Prostate gland (tissue), 2 donors: ENCODE results near the gene COX19. TPM values are rescaled to one million over a fixed set of nuclear protein-coding genes. Genes with fewer than 3 reads are reported as not detected.
A peak's percentile ranks its signal among the peaks of the same experiment; 100 is the strongest.

Source experiments
- DNase-seq: peaks from one replicate; pipeline ENCODE4 v3.0.0-alpha.2; 2019; ENCODE audit warnings: low spot score
- H3K27ac ChIP-seq, 2 donors: fragments of 200-600 bp; sonication (generic); 2 replicates each; pipeline ENCODE4 v1.5.1; 2017 to 2019
- H3K27me3 ChIP-seq: fragments of 200-600 bp; sonication (generic); replicated peaks from 2 replicates; pipeline ENCODE4 v1.5.1; 2019; ENCODE audit not compliant: insufficient read depth
- H3K36me3 ChIP-seq, 2 donors: fragments of 200-600 bp; sonication (generic); 1 replicate in 1 of 2; 2 replicates in 1 of 2; pipeline versions ENCODE4 v1.5.1 to v1.8.1; 2017 to 2019
- H3K4me1 ChIP-seq: fragments of 200-600 bp; sonication (generic); replicated peaks from 2 replicates; pipeline ENCODE4 v1.5.1; 2019
- H3K4me3 ChIP-seq, 2 donors: fragments of 200-600 bp; sonication (generic); 2 replicates each; pipeline ENCODE4 v1.5.1; 2017 to 2019
- H3K9me3 ChIP-seq: fragments of 200-600 bp; sonication (generic); 2 replicates; pipeline ENCODE4 v1.5.1; 2017
- POLR2A ChIP-seq: fragments of 450-650 bp; IDR thresholded peaks from one replicate; pipeline ENCODE4 v1.6.1; 2016; ENCODE audit warnings: antibody characterized with exemption, mild to moderate bottlenecking
- POLR2AphosphoS5 ChIP-seq: sonication (generic); formaldehyde crosslinking; IDR thresholded peaks from one replicate; pipeline ENCODE4 v1.6.1; 2017; ENCODE audit warnings: antibody characterized with exemption
- WGBS: methylation state at CpG from one replicate; pipeline ENCODE4 v1.1.5; 2018; 5-methylcytosine and 5-hydroxymethylcytosine counted together
- intact Hi-C: fragments of 100-400 bp; cut with DNase I; formaldehyde crosslinking; loops from one replicate; pipeline ENCODE4 v1.14.2; 2022
- total RNA-seq, 2 donors: library from RNA; depleted of rRNA; stranded (reverse); fragments of >200 nt; gene quantifications; one replicate each; pipeline ENCODE4 v1.1.0, GENCODE V29; 2016
- TF ChIP-seq, protein P1 (sequence below), 4 experiments: fragments of 200-600 bp in 2 of 4; fragments of 450-650 bp in 2 of 4; sonication (generic) in 2 of 4; IDR thresholded peaks; 1 replicate in 3 of 4; 2 replicates in 1 of 4; pipeline ENCODE4 v1.5.1; 2016 to 2019; ENCODE audit warnings: antibody characterized with exemption in 4 of 4, mild to moderate bottlenecking in 2 of 4, moderate library complexity in 2 of 4

COX19 gene
- total RNA-seq, 2 donors from 2014 or later = 11.3 to 17.0 TPM

GRCh38 chr7:984361-985126 is 9.2 kb upstream of the COX19 start:
- H3K36me3 ChIP-seq = no peaks in the 10 kb centered on the region
- H3K27me3 ChIP-seq = no peaks in the 10 kb centered on the region
- no peak for DNase-seq
- no peaks in the 10 kb centered on the region for H3K9me3 ChIP-seq
- intact Hi-C loops = no loop called here
- H3K27ac ChIP-seq = no peak overlapping the region
- no peak overlapping the region for H3K4me3 ChIP-seq
- peaks cover 9% of the 10 kb centered on the region for H3K4me1 ChIP-seq
- 87% methylated on average over 39 of the region's 39 CpGs for WGBS
- TF ChIP-seq, protein P1, sequence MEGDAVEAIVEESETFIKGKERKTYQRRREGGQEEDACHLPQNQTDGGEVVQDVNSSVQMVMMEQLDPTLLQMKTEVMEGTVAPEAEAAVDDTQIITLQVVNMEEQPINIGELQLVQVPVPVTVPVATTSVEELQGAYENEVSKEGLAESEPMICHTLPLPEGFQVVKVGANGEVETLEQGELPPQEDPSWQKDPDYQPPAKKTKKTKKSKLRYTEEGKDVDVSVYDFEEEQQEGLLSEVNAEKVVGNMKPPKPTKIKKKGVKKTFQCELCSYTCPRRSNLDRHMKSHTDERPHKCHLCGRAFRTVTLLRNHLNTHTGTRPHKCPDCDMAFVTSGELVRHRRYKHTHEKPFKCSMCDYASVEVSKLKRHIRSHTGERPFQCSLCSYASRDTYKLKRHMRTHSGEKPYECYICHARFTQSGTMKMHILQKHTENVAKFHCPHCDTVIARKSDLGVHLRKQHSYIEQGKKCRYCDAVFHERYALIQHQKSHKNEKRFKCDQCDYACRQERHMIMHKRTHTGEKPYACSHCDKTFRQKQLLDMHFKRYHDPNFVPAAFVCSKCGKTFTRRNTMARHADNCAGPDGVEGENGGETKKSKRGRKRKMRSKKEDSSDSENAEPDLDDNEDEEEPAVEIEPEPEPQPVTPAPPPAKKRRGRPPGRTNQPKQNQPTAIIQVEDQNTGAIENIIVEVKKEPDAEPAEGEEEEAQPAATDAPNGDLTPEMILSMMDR (IDR thresholded peaks at IDR 0.05) = no peak
- TF ChIP-seq POLR2A (no peak), POLR2AphosphoS5 (no peak)

DNA sequence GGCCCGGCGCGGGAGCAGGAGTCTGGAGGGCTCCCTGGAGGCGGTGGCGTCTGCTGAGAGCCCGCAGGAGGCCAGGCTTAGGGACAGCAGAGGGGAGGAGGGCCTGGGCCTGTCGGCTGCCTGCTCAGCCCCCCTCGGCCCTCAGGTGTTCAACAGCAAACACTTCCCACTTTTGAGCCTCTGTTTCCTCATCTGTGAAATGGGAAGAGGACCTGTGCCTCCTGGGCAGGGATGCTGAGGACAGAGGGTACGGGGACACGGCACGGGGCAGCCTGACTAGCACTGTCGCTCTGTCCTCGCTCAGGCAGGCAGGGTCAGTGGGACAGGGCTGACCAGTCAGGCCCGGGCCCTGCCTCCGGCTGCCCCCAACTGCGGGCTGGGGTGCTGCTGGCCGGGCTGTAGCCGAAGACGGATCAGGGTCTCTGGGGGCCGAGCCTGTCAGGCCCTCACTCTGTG is 8.3 kb upstream of the COX19 start:
- no peak overlapping the region for H3K27ac ChIP-seq
- no peaks in the 10 kb centered on the region for H3K36me3 ChIP-seq
- intact Hi-C loops = no loop called here
- H3K4me3 ChIP-seq = no peak overlapping the region
- no peaks in the 10 kb centered on the region for H3K9me3 ChIP-seq
- DNase-seq = no peak
- 84% methylated on average over 20 of the region's 20 CpGs for WGBS
- no peak for TF ChIP-seq POLR2AphosphoS5
- TF ChIP-seq, protein P1 (IDR thresholded peaks at IDR 0.05) = no peak
- TF ChIP-seq POLR2A = no peak
- no peaks in the 10 kb centered on the region for H3K27me3 ChIP-seq
- H3K4me1 ChIP-seq = peaks cover 9% of the 10 kb centered on the region

GRCh38 chr7:983004-983615 is 7.8 kb upstream of the COX19 start, which contains the start of gene CYP2W1:
Gene CYP2W1 (plus strand): TSS chr7:983181. CDS start chr7:983212, 31 bp downstream.
- intact Hi-C loops = no loop called here
- TF ChIP-seq POLR2A (no peak), POLR2AphosphoS5 (no peak)
- TF ChIP-seq, protein P1 (IDR thresholded peaks at IDR 0.05) = no peak
- no peak within 1 kb of the TSS for H3K4me3 ChIP-seq
- H3K27me3 ChIP-seq = no peaks in the 10 kb centered on the region
- no peaks in the 10 kb centered on the region for H3K36me3 ChIP-seq
- peaks cover 9% of the 10 kb centered on the region for H3K4me1 ChIP-seq
- WGBS = 15% methylated on average over 20 of the region's 34 CpGs
- H3K9me3 ChIP-seq = no peaks in the 10 kb centered on the region
- peak; percentile 29 for DNase-seq
- peak within 1 kb of the TSS in 1 of 2 donors; percentile 54 for H3K27ac ChIP-seq

GRCh38 chr7:982511-983003 is 7.2 kb upstream of the COX19 start:
- Histone ChIP-seq H3K9me3 (no peaks in the 10 kb centered on the region), H3K4me3 (no peak overlapping the region), H3K27me3 (no peaks in the 10 kb centered on the region), H3K27ac (peak overlapping the region in 1 of 2 donors; percentile 54), H3K36me3 (no peaks in the 10 kb centered on the region), H3K4me1 (peaks cover 11% of the 10 kb centered on the region)
- TF ChIP-seq POLR2AphosphoS5 (no peak), POLR2A (no peak)
- TF ChIP-seq, protein P1 (IDR thresholded peaks at IDR 0.05) = no peak
- 30% methylated on average over 8 of the region's 10 CpGs for WGBS
- DNase-seq = no peak
- intact Hi-C loops = no loop called here
